Stomach smooth muscle (tissue), 2 donors: ENCODE data around the gene IL2RG.
A peak's percentile ranks its signal among the peaks of the same experiment; 100 is the strongest.

Source experiments
- H3K27ac ChIP-seq: one replicate; pipeline ENCODE4 v1.7.0; 2013; ENCODE audit warnings: mild to moderate bottlenecking, low read length, inconsistent platforms
- H3K27me3 ChIP-seq, 2 donors: one replicate each; pipeline ENCODE4 v1.7.0; 2013; ENCODE audit warnings: low read length in 2 of 2; ENCODE audit not compliant: insufficient read depth in 2 of 2, control insufficient read depth in 1 of 2
- H3K36me3 ChIP-seq, 2 donors: one replicate each; pipeline ENCODE4 v1.7.0; 2013; ENCODE audit warnings: low read length in 2 of 2; ENCODE audit not compliant: control insufficient read depth in 2 of 2, insufficient read depth in 2 of 2
- H3K4me1 ChIP-seq: one replicate; pipeline ENCODE4 v1.7.0; 2013; ENCODE audit warnings: low read length; ENCODE audit not compliant: control insufficient read depth, insufficient read depth
- H3K4me3 ChIP-seq, 2 donors: one replicate each; pipeline ENCODE4 v1.7.0; 2013; ENCODE audit warnings: low read length in 2 of 2
- H3K9ac ChIP-seq, 2 donors: one replicate each; pipeline ENCODE4 v1.7.0; 2013; ENCODE audit warnings: low read length in 2 of 2, mild to moderate bottlenecking in 1 of 2
- H3K9me3 ChIP-seq, 2 donors: one replicate each; pipeline ENCODE4 v1.7.0; 2013; ENCODE audit warnings: low read length in 2 of 2; ENCODE audit not compliant: control insufficient read depth in 2 of 2
- donor health status: healthy.
- donor health status: Pancreatic carcinoma.

Gene IL2RG

GRCh38 chrX:71111141-71111843 lies at the start of gene IL2RG:
Gene IL2RG (minus strand): TSS chrX:71111577. CDS start chrX:71111539, 38 bp downstream.
- Histone ChIP-seq H3K36me3 (no peaks in the 10 kb centered on the region), H3K27ac (no peak within 1 kb of the TSS), H3K4me1 (peaks cover 2% of the 10 kb centered on the region), H3K9ac (no peak within 1 kb of the TSS), H3K27me3 (peaks cover 0 to 24% of the 10 kb centered on the region in 2 donors), H3K9me3 (no peaks in the 10 kb centered on the region), H3K4me3 (no peak within 1 kb of the TSS)

- H3K27me3 ChIP-seq, result peaks cover 0 to 14% of the 10 kb centered on the region in 2 donors
- no peak overlapping the region for H3K9ac ChIP-seq
- H3K9me3 ChIP-seq, result no peaks in the 10 kb centered on the region
- no peak overlapping the region for H3K4me3 ChIP-seq
- H3K27ac ChIP-seq, result no peak overlapping the region
- no peaks in the 10 kb centered on the region for H3K4me1 ChIP-seq
- H3K36me3 ChIP-seq, result no peaks in the 10 kb centered on the region
Measured at GRCh38 chrX:71160475-71160874, 49.1 kb upstream of the IL2RG start.

- no peaks in the 10 kb centered on the region for H3K9me3 ChIP-seq
- no peak overlapping the region for H3K4me3 ChIP-seq
- H3K4me1 ChIP-seq, result no peaks in the 10 kb centered on the region
- no peak overlapping the region for H3K27ac ChIP-seq
- peaks cover 0 to 15% of the 10 kb centered on the region in 2 donors for H3K27me3 ChIP-seq
- no peaks in the 10 kb centered on the region for H3K36me3 ChIP-seq
- no peak overlapping the region for H3K9ac ChIP-seq
Measured at GRCh38 chrX:71159335-71159734, 48.0 kb upstream of the IL2RG start.

GRCh38 chrX:71158603-71159002 lies 47.2 kb upstream of the IL2RG start:
- Histone ChIP-seq H3K9ac (no peak overlapping the region), H3K27me3 (peaks cover 0 to 14% of the 10 kb centered on the region in 2 donors), H3K4me3 (no peak overlapping the region)

GRCh38 chrX:71154641-71155040 lies 43.3 kb upstream of the IL2RG start:
- no peak overlapping the region for H3K4me3 ChIP-seq
- peaks cover 0 to 6% of the 10 kb centered on the region in 2 donors for H3K27me3 ChIP-seq
- no peaks in the 10 kb centered on the region for H3K36me3 ChIP-seq
- no peak overlapping the region for H3K27ac ChIP-seq
- H3K4me1 ChIP-seq, result no peaks in the 10 kb centered on the region
- no peak overlapping the region for H3K9ac ChIP-seq
- H3K9me3 ChIP-seq, result no peaks in the 10 kb centered on the region

More at GRCh38 chrX:71158603-71159002, 47.2 kb upstream of the IL2RG start:
- no peaks in the 10 kb centered on the region for H3K4me1 ChIP-seq
- no peak overlapping the region for H3K27ac ChIP-seq
- H3K9me3 ChIP-seq, result no peaks in the 10 kb centered on the region
- H3K36me3 ChIP-seq, result no peaks in the 10 kb centered on the region

GRCh38 chrX:71154196-71154595 lies 42.8 kb upstream of the IL2RG start:
- no peak overlapping the region for H3K9ac ChIP-seq
- peaks cover 0 to 6% of the 10 kb centered on the region in 2 donors for H3K27me3 ChIP-seq
- no peaks in the 10 kb centered on the region for H3K36me3 ChIP-seq
- H3K4me1 ChIP-seq, result no peaks in the 10 kb centered on the region
- H3K4me3 ChIP-seq, result no peak overlapping the region
- no peak overlapping the region for H3K27ac ChIP-seq
- no peaks in the 10 kb centered on the region for H3K9me3 ChIP-seq

GRCh38 chrX:71151366-71151765 lies 40.0 kb upstream of the IL2RG start:
- Histone ChIP-seq H3K9ac (no peak overlapping the region), H3K4me1 (peaks cover under 1% of the 10 kb centered on the region), H3K27me3 (peaks cover 0 to 4% of the 10 kb centered on the region in 2 donors), H3K9me3 (no peaks in the 10 kb centered on the region), H3K4me3 (no peak overlapping the region), H3K36me3 (no peaks in the 10 kb centered on the region), H3K27ac (no peak overlapping the region)

- Histone ChIP-seq H3K4me3 (no peak overlapping the region), H3K27me3 (peaks cover 0 to 2% of the 10 kb centered on the region in 2 donors), H3K9me3 (no peaks in the 10 kb centered on the region), H3K27ac (no peak overlapping the region), H3K36me3 (no peaks in the 10 kb centered on the region), H3K9ac (no peak overlapping the region), H3K4me1 (peaks cover 17% of the 10 kb centered on the region)
Measured at GRCh38 chrX:71148278-71148663, 36.9 kb upstream of the IL2RG start.

- Histone ChIP-seq H3K36me3 (no peaks in the 10 kb centered on the region), H3K4me1 (peaks cover 19% of the 10 kb centered on the region), H3K27ac (no peak overlapping the region), H3K4me3 (no peak overlapping the region), H3K9ac (no peak overlapping the region), H3K9me3 (no peaks in the 10 kb centered on the region), H3K27me3 (no peaks in the 10 kb centered on the region)
Measured at GRCh38 chrX:71147496-71148277, 36.3 kb upstream of the IL2RG start.

GRCh38 chrX:71144651-71145050 lies 33.3 kb upstream of the IL2RG start, which contains the start of gene NLGN3:
Gene NLGN3 (plus strand): TSS chrX:71144841. CDS start chrX:71147750, 2,909 bp downstream.
- no peak within 1 kb of the TSS for H3K9ac ChIP-seq
- no peaks in the 10 kb centered on the region for H3K9me3 ChIP-seq
- no peaks in the 10 kb centered on the region for H3K27me3 ChIP-seq
- H3K4me1 ChIP-seq, result peaks cover 19% of the 10 kb centered on the region
- peaks cover 7% of the 10 kb centered on the region in 2 donors for H3K36me3 ChIP-seq
- no peak within 1 kb of the TSS for H3K27ac ChIP-seq
- peak within 1 kb of the TSS; percentile 32 to 57 for H3K4me3 ChIP-seq
